ENCODE measurements around the gene FLNB.
"Not testable (repeated sequence)": the region's sequence is repeated elsewhere in the genome, so short reads cannot be mapped to it uniquely, and the experiment has no call there.

The FLNB gene

GRCh38 chr3:58034738-58035523, 26.7 kb downstream of the FLNB start:
- no peak for DNase-seq

DNA sequence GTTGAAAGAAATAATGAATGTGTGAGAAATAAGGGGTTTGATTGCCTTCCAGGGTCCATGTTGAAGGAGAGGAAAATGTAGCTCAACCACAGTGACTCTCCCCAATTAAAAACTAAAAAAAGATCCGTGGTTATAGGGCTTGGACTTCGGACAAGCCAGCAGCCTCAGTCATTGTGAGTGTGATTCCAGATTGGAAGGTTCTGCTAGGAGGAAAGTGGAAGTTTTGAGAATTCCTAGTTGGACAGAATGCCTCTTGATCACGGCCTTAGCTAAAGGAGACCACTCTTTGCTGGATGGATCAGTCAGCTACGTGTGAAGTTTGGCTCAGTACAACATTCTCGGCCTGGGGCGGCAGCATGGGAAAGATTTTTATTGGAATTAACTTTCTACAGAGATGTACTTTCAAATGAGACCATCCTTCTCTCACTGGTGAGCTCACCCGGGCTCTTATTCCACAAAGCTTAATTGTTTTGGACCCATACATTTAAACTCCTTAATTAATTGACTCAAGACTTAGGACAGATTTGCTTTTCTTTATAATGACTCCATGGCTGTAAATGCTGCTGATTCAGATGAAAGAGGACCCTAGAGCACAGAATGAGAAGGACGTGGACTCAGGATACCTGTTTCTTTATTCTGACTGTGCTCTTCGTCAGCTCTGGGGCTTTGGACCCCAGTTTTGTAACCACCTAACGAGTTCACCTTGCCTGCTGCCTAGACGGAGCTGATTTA, 27.5 kb downstream of the FLNB start:
- DNase-seq: no peak

- no peak for DNase-seq
Observed at GRCh38 chr3:58036293-58037032, 28.2 kb downstream of the FLNB start.

- no peak for DNase-seq
Observed at GRCh38 chr3:58037141-58037910, 29.1 kb downstream of the FLNB start.

- no peak for DNase-seq
Observed at GRCh38 chr3:58038675-58039292, 30.6 kb downstream of the FLNB start.

DNA sequence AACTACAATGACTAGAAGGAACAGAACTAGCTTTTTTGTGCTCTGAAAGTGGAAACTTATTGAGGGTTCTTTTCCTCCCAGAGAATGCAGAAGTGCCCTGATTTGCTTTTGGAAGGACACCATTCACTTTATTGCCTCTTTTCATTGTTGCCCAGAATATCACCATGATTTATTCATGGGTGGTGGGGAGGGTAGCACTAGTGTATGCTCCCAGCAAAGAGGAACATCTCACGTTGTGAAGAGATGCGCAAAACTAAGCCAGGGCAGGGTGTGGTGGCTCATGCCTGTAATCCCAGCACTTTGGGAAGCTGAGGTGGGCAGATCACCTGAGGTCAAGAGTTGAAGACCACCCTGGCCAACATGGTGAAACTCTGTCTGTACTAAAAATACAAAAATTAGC, 31.4 kb downstream of the FLNB start:
- no peak for DNase-seq

DNA sequence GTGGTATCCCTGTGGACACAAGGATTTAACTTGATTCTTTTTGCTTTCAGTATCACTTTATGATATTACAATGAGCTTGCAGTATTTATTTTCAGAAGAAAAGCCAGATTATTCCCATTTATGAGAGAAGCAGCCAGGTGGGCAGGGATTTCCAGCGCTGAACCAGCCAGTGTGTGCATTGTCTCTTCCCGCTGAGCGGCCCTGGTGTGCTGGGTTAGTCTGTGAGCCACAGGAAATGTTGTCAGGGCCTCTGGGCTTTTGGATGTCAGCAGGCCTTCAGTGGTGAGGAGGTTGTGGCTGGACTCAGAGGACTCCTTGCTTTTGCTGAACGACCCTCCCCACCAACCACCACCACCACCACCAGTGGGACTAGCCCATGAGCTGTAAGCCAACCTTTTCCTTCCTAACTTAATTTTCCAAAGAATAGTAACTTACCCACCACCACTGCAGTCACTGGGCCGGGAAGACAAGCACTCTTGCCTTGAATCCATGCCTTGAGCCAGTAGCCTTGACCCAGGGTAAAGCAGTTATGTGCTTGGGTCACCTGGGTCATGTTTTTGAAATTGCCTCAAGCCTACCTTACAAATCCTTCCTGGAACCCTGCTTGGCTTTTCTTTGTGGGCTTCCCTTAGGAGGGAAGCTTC, 33.1 kb downstream of the FLNB start:
- no peak for DNase-seq

GRCh38 chr3:58041826-58042324, 33.7 kb downstream of the FLNB start:
- DNase-seq: no peak

DNA sequence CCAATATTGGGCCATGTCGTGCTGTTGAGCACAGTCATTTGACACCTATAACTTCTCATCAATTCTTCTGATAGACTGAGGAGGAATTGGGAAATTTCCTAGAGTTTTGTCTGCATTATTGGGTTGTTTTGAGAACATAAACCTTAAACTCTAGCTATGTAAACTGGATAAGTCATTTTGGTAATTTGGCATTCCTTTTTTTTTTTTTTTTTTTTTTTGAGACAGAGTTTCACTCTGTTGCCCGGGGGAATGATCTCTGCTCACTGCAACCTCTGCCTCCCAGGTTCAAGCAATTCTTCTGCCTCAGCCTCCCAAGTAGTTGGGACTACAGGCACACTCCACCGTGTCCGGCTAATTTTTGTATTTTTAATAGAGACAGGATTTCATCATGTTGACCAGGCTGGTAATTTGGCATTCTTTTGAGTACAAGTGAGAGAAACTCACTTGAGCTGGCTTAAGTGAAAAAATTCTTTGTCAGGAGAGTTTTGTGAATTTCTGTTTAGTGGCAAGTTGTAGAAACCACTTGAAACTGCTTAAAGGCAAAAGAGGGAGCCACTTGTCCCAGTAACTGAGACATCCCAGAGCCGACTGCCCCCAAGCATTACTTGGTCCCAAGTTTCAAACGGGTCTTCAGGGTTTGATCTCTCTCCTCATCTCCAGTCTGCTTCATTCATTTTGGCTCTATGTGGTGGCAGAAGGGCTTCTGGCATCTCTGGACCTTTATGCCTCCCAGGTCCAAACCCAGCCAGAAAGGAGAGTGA, 34.9 kb downstream of the FLNB start:
- no peak for DNase-seq

DNA sequence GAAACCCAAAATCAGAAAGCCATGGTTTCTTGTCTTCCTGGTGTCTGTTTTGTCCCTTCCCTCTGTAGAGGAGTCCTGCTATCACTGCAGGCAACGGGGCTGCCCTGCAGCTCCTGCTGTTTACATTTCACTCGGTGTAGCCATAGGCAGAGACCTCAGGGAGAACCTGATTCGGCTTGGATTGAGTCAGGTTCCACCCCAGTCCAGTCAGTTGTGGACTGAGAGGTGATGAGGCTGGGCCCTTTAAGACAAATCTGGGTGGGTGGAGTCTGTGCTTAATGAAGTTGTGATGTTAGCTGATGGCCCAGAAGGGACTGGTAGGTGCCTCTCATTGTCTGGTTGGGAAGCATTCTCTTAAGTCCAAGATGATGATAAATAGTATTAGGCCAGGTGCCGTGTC, 35.7 kb downstream of the FLNB start:
- DNase-seq: no peak

- DNase-seq: no peak
Observed at GRCh38 chr3:58044691-58045483, 36.7 kb downstream of the FLNB start.

DNA sequence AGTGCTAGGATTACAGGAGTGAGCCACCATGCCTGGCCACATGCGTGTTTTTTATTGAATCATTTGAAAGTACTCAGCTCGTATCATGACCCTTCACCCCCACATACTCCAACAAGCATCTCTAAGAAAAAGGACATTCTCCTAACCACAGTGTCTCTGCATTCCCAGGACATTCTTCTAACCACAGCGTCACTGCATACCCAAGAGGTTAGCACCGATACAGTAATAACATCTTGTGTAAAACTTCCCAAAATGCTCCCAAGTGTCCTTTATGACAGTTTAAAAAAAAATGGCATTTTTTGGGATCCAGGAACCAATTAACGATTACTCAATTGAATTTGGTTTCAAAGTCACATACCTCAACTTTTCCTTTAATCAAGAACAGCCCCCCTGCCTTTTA, 39.6 kb downstream of the FLNB start:
- no peak for DNase-seq

DNA sequence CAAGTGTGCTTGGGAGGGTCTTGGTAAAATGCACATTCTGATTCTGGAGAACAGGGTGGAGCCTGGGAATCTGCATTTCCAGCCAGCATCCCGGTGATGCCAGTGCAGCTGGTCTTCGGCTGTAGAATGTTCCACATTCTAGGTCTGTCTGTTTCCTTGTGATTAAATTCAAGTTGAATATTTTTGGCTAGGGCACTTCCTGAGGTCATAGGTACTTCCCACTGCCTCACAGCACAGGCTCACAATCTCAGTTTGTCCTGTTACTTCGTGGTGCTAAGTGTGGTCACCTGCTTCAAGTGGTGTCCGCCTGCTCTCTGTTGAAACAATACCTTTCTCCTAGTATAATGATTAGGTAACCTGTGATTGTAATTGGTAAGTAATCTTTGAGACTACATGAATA, 40.1 kb downstream of the FLNB start:
- DNase-seq: no peak

GRCh38 chr3:58049143-58049785, 41.0 kb downstream of the FLNB start:
- DNase-seq: no peak

DNA sequence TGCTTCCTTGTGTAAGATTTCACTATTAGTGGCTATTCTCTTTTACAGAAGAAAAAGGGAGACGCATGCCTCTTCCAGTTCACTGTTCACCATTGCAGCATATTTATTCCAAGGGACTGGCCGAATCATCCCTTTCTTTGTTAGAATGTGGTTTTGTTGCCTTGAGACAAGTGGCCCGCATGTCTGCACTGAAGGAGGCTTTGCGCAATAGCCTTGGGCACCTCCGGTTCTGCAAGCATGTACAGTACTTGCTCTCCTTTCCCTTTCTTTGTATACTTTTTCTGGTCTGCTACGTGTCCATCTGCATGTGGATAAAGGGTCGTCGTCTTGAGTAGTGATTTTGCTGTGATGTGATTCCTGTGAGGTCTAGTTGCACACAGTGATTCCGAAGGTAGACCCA, 43.0 kb downstream of the FLNB start:
- DNase-seq: no peak

DNA sequence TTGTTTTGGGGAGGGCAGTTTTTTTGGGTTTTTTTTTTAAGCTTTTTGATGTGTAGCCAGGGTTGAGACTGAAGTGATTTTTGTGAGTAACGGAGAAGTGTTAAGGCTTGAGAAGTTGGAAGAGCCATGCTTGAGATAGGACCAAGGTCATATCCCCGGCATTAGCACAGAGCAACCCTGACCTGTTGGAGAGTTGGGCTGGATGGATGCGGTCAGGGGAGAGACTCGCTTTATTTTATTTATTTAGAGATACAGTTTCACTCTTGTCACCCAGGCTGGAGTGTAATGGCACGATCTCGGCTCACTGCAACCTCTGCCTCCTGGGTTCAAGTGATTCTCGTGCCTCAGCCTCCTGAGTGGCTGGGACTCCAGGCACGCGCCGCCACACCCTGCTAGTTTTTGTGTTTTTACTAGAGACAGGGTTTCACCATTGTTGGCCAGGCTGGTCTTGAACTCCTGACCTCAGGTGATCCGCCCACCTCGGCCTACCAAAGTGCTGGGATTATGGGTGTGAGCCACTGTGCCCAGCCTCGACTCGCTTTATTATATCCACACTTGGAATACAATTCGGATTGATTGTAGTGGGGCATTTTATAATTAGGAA, 43.5 kb downstream of the FLNB start:
- not testable (repeated sequence) for DNase-seq

- DNase-seq: peak; percentile 50
Observed at GRCh38 chr3:58052373-58053273, 44.4 kb downstream of the FLNB start.

GRCh38 chr3:58054652-58055051, 46.4 kb downstream of the FLNB start:
- DNase-seq: no peak
